Nephron (organoid): Measurements from ENCODE around the gene PAQR4.

ENCODE experiments used
- H3K27ac Mint-ChIP-seq, 3 experiments: 2 replicates each; pipeline ENCODE4 v1.8.0; 2020; ENCODE audit warnings: mixed read lengths in 3 of 3, mild to moderate bottlenecking in 2 of 3, moderate library complexity in 1 of 3
- H3K27me3 Mint-ChIP-seq: 2 replicates; pipeline ENCODE4 v1.8.0; 2021; ENCODE audit warnings: low read depth, mild to moderate bottlenecking, moderate library complexity, mixed read lengths
- H3K36me3 Mint-ChIP-seq: 2 replicates; pipeline ENCODE4 v1.8.0; 2020; ENCODE audit warnings: low read depth, mixed read lengths
- H3K4me1 Mint-ChIP-seq: 2 replicates; pipeline ENCODE4 v1.8.0; 2020; ENCODE audit warnings: mixed read lengths
- H3K4me3 Mint-ChIP-seq, 3 experiments: 2 replicates each; pipeline ENCODE4 v1.8.0; 2020; ENCODE audit warnings: mild to moderate bottlenecking in 3 of 3, mixed read lengths in 3 of 3, moderate library complexity in 2 of 3
- H3K9me3 Mint-ChIP-seq: 2 replicates; pipeline ENCODE4 v1.8.0; 2020; ENCODE audit warnings: mixed read lengths
- TF ChIP-seq, protein P1 (sequence below), 3 experiments: fragments of 200-600 bp; sonication (generic); IDR thresholded peaks; one replicate each; pipeline ENCODE4 v1.5.0; 2021; ENCODE audit warnings: antibody characterized with exemption in 3 of 3; ENCODE audit not compliant: unreplicated experiment in 3 of 3

PAQR4 gene

DNA sequence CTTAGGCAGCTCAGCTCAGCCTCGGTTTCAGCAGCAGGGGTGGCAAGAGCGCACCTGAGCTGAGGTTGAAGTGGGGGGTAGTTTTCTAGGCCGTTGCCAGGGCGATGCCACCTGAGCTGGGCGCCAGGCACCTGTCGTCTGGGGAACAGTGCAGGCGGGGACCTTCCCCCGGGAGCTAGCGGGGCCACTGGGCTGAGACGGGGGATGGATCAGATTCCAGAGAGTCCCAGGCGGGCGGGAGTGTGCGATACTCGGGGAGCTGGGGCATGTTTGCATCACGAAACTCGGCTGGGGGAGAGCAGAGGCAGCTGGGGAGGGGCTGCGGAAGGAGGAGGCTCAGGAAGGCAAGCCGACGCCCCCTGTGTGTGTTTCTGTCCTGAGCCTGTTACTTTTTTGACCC lies 43.1 kb downstream of the PAQR4 start:
- TF ChIP-seq, protein P1, sequence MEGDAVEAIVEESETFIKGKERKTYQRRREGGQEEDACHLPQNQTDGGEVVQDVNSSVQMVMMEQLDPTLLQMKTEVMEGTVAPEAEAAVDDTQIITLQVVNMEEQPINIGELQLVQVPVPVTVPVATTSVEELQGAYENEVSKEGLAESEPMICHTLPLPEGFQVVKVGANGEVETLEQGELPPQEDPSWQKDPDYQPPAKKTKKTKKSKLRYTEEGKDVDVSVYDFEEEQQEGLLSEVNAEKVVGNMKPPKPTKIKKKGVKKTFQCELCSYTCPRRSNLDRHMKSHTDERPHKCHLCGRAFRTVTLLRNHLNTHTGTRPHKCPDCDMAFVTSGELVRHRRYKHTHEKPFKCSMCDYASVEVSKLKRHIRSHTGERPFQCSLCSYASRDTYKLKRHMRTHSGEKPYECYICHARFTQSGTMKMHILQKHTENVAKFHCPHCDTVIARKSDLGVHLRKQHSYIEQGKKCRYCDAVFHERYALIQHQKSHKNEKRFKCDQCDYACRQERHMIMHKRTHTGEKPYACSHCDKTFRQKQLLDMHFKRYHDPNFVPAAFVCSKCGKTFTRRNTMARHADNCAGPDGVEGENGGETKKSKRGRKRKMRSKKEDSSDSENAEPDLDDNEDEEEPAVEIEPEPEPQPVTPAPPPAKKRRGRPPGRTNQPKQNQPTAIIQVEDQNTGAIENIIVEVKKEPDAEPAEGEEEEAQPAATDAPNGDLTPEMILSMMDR (IDR thresholded peaks at IDR 0.05; ENCODE audit: unreplicated experiment in 3 of 3): no peak
- Mint-ChIP-seq H3K9me3 (no peaks in the 10 kb centered on the region), H3K4me1 (peaks cover 7% of the 10 kb centered on the region), H3K4me3 (peak overlapping the region; percentile 13 to 17 (median 14)), H3K27ac (peak overlapping the region in 1 of 3 experiments; percentile 53), H3K27me3 (peaks cover 89% of the 10 kb centered on the region), H3K36me3 (no peaks in the 10 kb centered on the region)

DNA sequence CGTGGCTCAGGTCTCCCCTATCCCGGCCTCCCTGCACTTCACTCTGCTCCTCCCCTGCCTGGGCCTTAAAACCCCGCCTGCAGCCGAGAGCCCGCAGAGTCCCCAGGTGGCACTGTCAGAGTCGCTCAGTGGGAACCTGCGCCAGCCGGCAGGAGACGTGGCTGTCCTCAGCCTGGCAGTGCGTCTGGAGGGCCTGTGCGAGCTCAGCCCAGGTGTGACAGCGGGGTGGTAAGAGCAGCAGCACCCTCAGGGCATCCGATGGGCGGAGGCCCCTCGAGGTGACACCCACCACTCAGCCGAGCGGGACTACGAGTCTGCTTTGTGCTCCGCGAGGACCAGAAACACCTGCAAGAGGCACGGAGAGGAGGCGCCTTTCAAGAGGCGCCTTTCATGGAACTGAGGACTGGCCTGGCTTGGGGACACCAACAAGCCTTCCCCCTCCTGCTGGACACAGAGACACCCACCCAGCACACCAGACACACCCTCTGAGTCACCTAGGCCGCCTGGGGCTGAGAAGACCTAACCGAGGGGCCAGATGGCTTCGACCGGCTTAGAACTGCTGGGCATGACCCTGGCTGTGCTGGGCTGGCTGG lies 43.8 kb downstream of the PAQR4 start, which contains the start of gene CLDN9:
Gene CLDN9, plus strand, starts transcription at position 96 of the 593 bp plus-strand sequence. Its CDS starts 440 bp downstream, at position 536.
- Mint-ChIP-seq H3K9me3 (no peaks in the 10 kb centered on the region), H3K4me3 (peak within 1 kb of the TSS; percentile 13 to 17 (median 14)), H3K36me3 (no peaks in the 10 kb centered on the region), H3K27me3 (peaks cover 84% of the 10 kb centered on the region), H3K4me1 (peaks cover 5% of the 10 kb centered on the region), H3K27ac (peak within 1 kb of the TSS in 1 of 3 experiments; percentile 53)
- TF ChIP-seq, protein P1 (IDR thresholded peaks at IDR 0.05; ENCODE audit: unreplicated experiment in 3 of 3): no peak

DNA sequence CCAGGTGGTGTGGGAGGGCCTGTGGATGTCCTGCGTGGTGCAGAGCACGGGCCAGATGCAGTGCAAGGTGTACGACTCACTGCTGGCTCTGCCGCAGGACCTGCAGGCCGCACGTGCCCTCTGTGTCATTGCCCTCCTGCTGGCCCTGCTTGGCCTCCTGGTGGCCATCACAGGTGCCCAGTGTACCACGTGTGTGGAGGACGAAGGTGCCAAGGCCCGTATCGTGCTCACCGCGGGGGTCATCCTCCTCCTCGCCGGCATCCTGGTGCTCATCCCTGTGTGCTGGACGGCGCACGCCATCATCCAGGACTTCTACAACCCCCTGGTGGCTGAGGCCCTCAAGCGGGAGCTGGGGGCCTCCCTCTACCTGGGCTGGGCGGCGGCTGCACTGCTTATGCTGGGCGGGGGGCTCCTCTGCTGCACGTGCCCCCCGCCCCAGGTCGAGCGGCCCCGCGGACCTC lies 44.4 kb downstream of the PAQR4 start:
- TF ChIP-seq, protein P1 (IDR thresholded peaks at IDR 0.05; ENCODE audit: unreplicated experiment in 3 of 3): no peak
- H3K9me3 Mint-ChIP-seq: no peaks in the 10 kb centered on the region
- no peaks in the 10 kb centered on the region for H3K4me1 Mint-ChIP-seq
- H3K4me3 Mint-ChIP-seq: no peak overlapping the region
- H3K27ac Mint-ChIP-seq: no peak overlapping the region
- H3K36me3 Mint-ChIP-seq: no peaks in the 10 kb centered on the region
- peaks cover 84% of the 10 kb centered on the region for H3K27me3 Mint-ChIP-seq

DNA sequence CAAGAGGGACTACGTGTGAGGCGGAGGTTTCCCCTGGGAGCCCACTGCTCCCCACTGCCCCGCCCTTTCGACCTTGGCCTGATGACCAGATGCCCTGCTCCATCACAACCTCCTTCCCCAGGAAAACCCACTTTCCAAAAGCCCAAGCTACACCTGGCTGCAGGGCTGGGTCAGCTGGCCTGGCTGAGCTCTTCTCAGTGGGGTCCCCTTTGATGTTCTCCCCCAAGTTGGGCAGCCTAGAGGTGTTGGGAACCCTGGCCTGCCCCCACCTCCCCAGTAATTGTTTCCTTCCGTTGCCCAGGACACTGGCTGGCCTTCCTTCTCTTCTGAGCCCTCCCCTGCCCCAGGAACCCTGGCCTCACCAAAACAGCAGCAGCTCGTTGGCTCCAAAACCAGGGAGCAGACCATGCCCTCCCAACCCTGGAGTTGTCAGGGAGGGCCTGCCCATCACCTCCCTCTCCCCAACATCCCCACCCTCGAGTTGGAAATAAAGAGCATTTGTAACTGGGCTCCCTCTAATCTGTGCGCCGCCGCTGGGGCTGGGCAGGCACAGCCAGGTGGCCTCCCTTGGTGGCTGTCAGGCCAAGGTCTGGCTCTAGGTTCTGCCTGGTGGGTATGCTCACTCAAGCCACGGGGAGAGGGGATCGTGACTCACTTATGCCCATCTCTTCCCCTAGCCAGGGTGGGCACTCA lies 45.0 kb downstream of the PAQR4 start:
- TF ChIP-seq, protein P1 (IDR thresholded peaks at IDR 0.05; ENCODE audit: unreplicated experiment in 3 of 3): no peak
- H3K4me1 Mint-ChIP-seq: no peaks in the 10 kb centered on the region
- peaks cover 83% of the 10 kb centered on the region for H3K27me3 Mint-ChIP-seq
- no peak overlapping the region for H3K27ac Mint-ChIP-seq
- no peaks in the 10 kb centered on the region for H3K9me3 Mint-ChIP-seq
- H3K4me3 Mint-ChIP-seq: no peak overlapping the region
- no peaks in the 10 kb centered on the region for H3K36me3 Mint-ChIP-seq

DNA sequence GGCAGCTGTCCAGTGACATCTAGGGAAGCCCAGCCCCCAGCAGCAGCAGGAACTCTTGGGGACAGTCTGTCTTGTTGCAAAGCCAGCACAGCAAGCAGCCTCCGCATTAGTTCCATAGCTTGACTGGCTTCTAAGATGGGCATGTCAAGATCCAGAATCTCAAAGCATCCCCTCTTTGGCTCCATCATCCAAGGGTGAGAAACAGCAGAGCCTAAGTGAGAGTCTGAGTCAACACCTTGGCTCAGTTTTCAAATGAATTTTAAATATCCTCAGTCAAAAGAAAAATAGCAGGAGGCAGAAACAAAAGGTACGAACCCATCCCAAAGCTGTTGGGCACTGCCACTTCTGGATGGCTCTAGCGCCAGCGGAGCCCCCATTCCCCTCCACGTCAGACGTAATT lies 45.8 kb downstream of the PAQR4 start:
- Mint-ChIP-seq H3K4me1 (peaks cover 2% of the 10 kb centered on the region), H3K27ac (no peak overlapping the region)
- TF ChIP-seq, protein P1 (IDR thresholded peaks at IDR 0.05; ENCODE audit: unreplicated experiment in 3 of 3): no peak

More for the DNA sequence above, 45.8 kb downstream of the PAQR4 start:
- Mint-ChIP-seq H3K4me3 (peak overlapping the region in 2 of 3 experiments; percentile 18 to 41), H3K36me3 (no peaks in the 10 kb centered on the region), H3K9me3 (no peaks in the 10 kb centered on the region), H3K27me3 (peaks cover 78% of the 10 kb centered on the region)
